SH-SY5Y (cell line): ENCODE data around the gene APBA1.

Experiments used
- GATA2 ChIP-seq: IDR thresholded peaks from 2 replicates; pipeline ENCODE4 v1.6.1; 2011; ENCODE audit warnings: mild to moderate bottlenecking, low read depth, low read length
- GATA3 ChIP-seq: IDR thresholded peaks from 2 replicates; pipeline ENCODE4 v1.6.1; 2011; ENCODE audit warnings: low read depth, mild to moderate bottlenecking, low read length, moderate library complexity

- TF ChIP-seq GATA2 (no peak), GATA3 (no peak)
Observed at GRCh38 chr9:69444791-69445190, 227.4 kb downstream of the APBA1 start.
